CD4-positive, alpha-beta T cell (primary cell): ENCODE results near the gene IGFBP4. TPM values are rescaled to one million over a fixed set of nuclear protein-coding genes. Genes with fewer than 3 reads are reported as not detected.

Experiments
- ATAC-seq: fragments of 200-7000 bp; cut with Tn5 transposase; one replicate; pipeline ENCODE4 v1.10.0; 2022; ENCODE audit warnings: mild to moderate bottlenecking; ENCODE audit not compliant: poor library complexity
- CTCF ChIA-PET: fragments of 350-600 bp; sonication (Branson Sonifier 250); formaldehyde crosslinking; loops from one replicate; lab custom pipeline; 2021; ENCODE audit warnings: antibody characterized with exemption, inconsistent platforms; lab: Charles Lee
- POLR2A ChIA-PET: fragments of 350-600 bp; sonication (Branson Sonifier 250); formaldehyde crosslinking; loops from one replicate; lab custom pipeline; 2021; ENCODE audit warnings: antibody characterized with exemption, inconsistent platforms; lab: Charles Lee
- DNase-seq, 14 experiments: peaks; one replicate each; pipeline ENCODE4 v3.0.0-alpha.2; 2013 to 2020; ENCODE audit warnings: mixed read lengths in 2 of 14
- H3K27ac ChIP-seq, 2 donors: one replicate each; pipeline versions ENCODE4 v1.5.1 to v1.7.0; 2013; ENCODE audit warnings: low read length in 2 of 2, low read depth in 1 of 2, mild to moderate bottlenecking in 1 of 2
- H3K27me3 ChIP-seq, 2 experiments: 1 replicate in 1 of 2; 2 replicates in 1 of 2; pipeline versions ENCODE4 v1.6.1 to v1.7.0; 2013; ENCODE audit warnings: low read length in 2 of 2, control low read depth in 1 of 2, mild to moderate bottlenecking in 1 of 2, moderate library complexity in 1 of 2; ENCODE audit not compliant: insufficient read depth in 2 of 2, control insufficient read depth in 1 of 2
- H3K36me3 ChIP-seq: one replicate; pipeline ENCODE4 v1.6.1; 2013; ENCODE audit warnings: low read length, control low read depth; ENCODE audit not compliant: insufficient read depth
- H3K4me1 ChIP-seq: one replicate; pipeline ENCODE4 v1.6.1; 2013; ENCODE audit warnings: low read length, control low read depth; ENCODE audit not compliant: insufficient read depth
- H3K4me3 ChIP-seq: one replicate; pipeline ENCODE4 v1.5.1; 2013; ENCODE audit warnings: mild to moderate bottlenecking, low read length, moderate library complexity
- H3K9me3 ChIP-seq, 2 experiments: 1 replicate in 1 of 2; 2 replicates in 1 of 2; pipeline versions ENCODE4 v1.6.1 to v1.7.0; 2013; ENCODE audit warnings: low read length in 2 of 2, mild to moderate bottlenecking in 2 of 2, control low read depth in 1 of 2, moderate library complexity in 1 of 2; ENCODE audit not compliant: control insufficient read depth in 1 of 2, insufficient read depth in 1 of 2
- H3K27ac Mint-ChIP-seq: one replicate; pipeline ENCODE4 v1.8.0; 2020; ENCODE audit warnings: mixed read lengths
- H3K27me3 Mint-ChIP-seq: one replicate; pipeline ENCODE4 v1.8.0; 2021; ENCODE audit warnings: mixed read lengths
- H3K36me3 Mint-ChIP-seq: one replicate; pipeline ENCODE4 v1.8.0; 2021; ENCODE audit warnings: low read depth, mixed read lengths
- H3K4me1 Mint-ChIP-seq: one replicate; pipeline ENCODE4 v1.8.0; 2021; ENCODE audit warnings: low read depth, mixed read lengths
- H3K4me3 Mint-ChIP-seq: one replicate; pipeline ENCODE4 v1.8.0; 2020; ENCODE audit warnings: mild to moderate bottlenecking, mixed read lengths
- H3K9me3 Mint-ChIP-seq: one replicate; pipeline ENCODE4 v1.8.0; 2020; ENCODE audit warnings: mixed read lengths
- CTCF ChIP-seq: fragments of 200-600 bp; IDR thresholded peaks from one replicate; pipeline ENCODE4 v1.8.0; 2022; ENCODE audit warnings: antibody characterized with exemption, mild to moderate bottlenecking
- intact Hi-C, 2 experiments: fragments of 100-400 bp; cut with DNase I in 1 of 2; cut with micrococcal nuclease in 1 of 2; formaldehyde crosslinking; loops; one replicate each; pipeline versions ENCODE4 v1.15.1 to v1.9.0; 2023 to 2025; cut with DNase I, micrococcal nuclease
- total RNA-seq, 174 experiments: library from RNA in 2 of 174; stranded (reverse) in 2 of 174; gene quantifications; one replicate each; pipeline ENCODE4 v1.2.3 and lab custom pipeline; 2021 to 2026

IGFBP4 gene
- total RNA-seq, 2 experiments from 2014 or later = 2.5 to 2.6 TPM

GRCh38 chr17:40433551-40434415 is 9.5 kb upstream of the IGFBP4 start:
- Mint-ChIP-seq H3K4me3 (no peak overlapping the region), H3K9me3 (no peaks in the 10 kb centered on the region), H3K36me3 (no peaks in the 10 kb centered on the region), H3K4me1 (no peaks in the 10 kb centered on the region), H3K27ac (no peak overlapping the region), H3K27me3 (no peaks in the 10 kb centered on the region)
- TF ChIP-seq CTCF = no peak
- H3K4me3 ChIP-seq = no peak overlapping the region
- H3K27ac ChIP-seq = no peak overlapping the region
- ATAC-seq = peak; percentile 74
- H3K36me3 ChIP-seq = no peaks in the 10 kb centered on the region
- no peaks in the 10 kb centered on the region for H3K27me3 ChIP-seq
- CTCF ChIA-PET = interaction anchor here (1.0 to 1.6 kb wide), 2 partner anchors 16 to 129 kb away, joined by 4 read pairs; partner anchors contain the start of gene TOP2A
- DNase-seq = peak in 3 of 14 experiments; percentile 33 to 41 (median 37)
- POLR2A ChIA-PET = interaction anchor here (0.5 kb wide), 1 partner anchor 208 kb away, joined by 4 read pairs; no protein-coding TSS in a partner anchor
- peaks cover 3% of the 10 kb centered on the region for H3K4me1 ChIP-seq
- H3K9me3 ChIP-seq = no peaks in the 10 kb centered on the region
- intact Hi-C loops = loop anchor here in 1 of 2 experiments (2.0 kb wide), 1 partner anchor 21 kb away; no protein-coding TSS in a partner anchor

- POLR2A ChIA-PET = interaction anchor here (0.8 to 1.9 kb wide), 2 partner anchors 10 to 97 kb away, joined by 3 to 10 read pairs; no protein-coding TSS in a partner anchor
- H3K9me3 ChIP-seq = no peaks in the 10 kb centered on the region
- H3K27me3 ChIP-seq = no peaks in the 10 kb centered on the region
- intact Hi-C loops = no loop called here
- Mint-ChIP-seq H3K27me3 (no peaks in the 10 kb centered on the region), H3K36me3 (no peaks in the 10 kb centered on the region), H3K27ac (no peak overlapping the region), H3K9me3 (no peaks in the 10 kb centered on the region), H3K4me1 (peaks cover 3% of the 10 kb centered on the region), H3K4me3 (no peak overlapping the region)
- H3K27ac ChIP-seq = no peak overlapping the region
- DNase-seq = no peak
- TF ChIP-seq CTCF = no peak
- no peak for ATAC-seq
- CTCF ChIA-PET = no interaction called here
- H3K4me1 ChIP-seq = peaks cover 6% of the 10 kb centered on the region
- no peaks in the 10 kb centered on the region for H3K36me3 ChIP-seq
- no peak overlapping the region for H3K4me3 ChIP-seq
These were observed 6.6 kb upstream of the IGFBP4 start for GRCh38 chr17:40436636-40437035.

- H3K27ac Mint-ChIP-seq = no peak overlapping the region
- ChIA-PET CTCF (no interaction called here), POLR2A (interaction anchor here (0.8 to 1.9 kb wide), 3 partner anchors 10 to 96 kb away, joined by 3 to 10 read pairs (median 3); no protein-coding TSS in a partner anchor)
- no peak overlapping the region for H3K27ac ChIP-seq
- H3K4me1 Mint-ChIP-seq = peaks cover 3% of the 10 kb centered on the region
- no peaks in the 10 kb centered on the region for H3K27me3 Mint-ChIP-seq
- TF ChIP-seq CTCF = no peak
- no peaks in the 10 kb centered on the region for H3K27me3 ChIP-seq
- intact Hi-C loops = no loop called here
- H3K4me1 ChIP-seq = peaks cover 6% of the 10 kb centered on the region
- no peaks in the 10 kb centered on the region for H3K9me3 ChIP-seq
- H3K36me3 Mint-ChIP-seq = no peaks in the 10 kb centered on the region
- no peaks in the 10 kb centered on the region for H3K36me3 ChIP-seq
- H3K4me3 Mint-ChIP-seq = no peak overlapping the region
- H3K9me3 Mint-ChIP-seq = no peaks in the 10 kb centered on the region
- DNase-seq (no peak), ATAC-seq (no peak)
- H3K4me3 ChIP-seq = no peak overlapping the region
These were observed 6.0 kb upstream of the IGFBP4 start for GRCh38 chr17:40437095-40437732.
